MM.1S (cell line): ENCODE results near the gene ACOXL.

Source experiments
- DNase-seq: peaks from one replicate; pipeline ENCODE4 v3.0.0-alpha.2; 2015
- H2AFZ ChIP-seq: fragments of 300-600 bp; sonication (generic); 2 replicates; pipeline ENCODE4 v1.6.0; 2016; ENCODE audit warnings: antibody characterized with exemption, low read length
- H3F3A ChIP-seq: fragments of 300-600 bp; sonication (generic); 2 replicates; pipeline ENCODE4 v1.6.1; 2016; ENCODE audit warnings: mild to moderate bottlenecking, antibody characterized with exemption, low read length, moderate library complexity, mixed read lengths; ENCODE audit not compliant: insufficient read depth
- H3K27ac ChIP-seq: fragments of 300-600 bp; sonication (generic); 2 replicates; pipeline ENCODE4 v1.5.1; 2016; ENCODE audit warnings: mild to moderate bottlenecking, low read length
- H3K27me3 ChIP-seq: fragments of 300-600 bp; sonication (generic); replicated peaks from 2 replicates; pipeline ENCODE4 v1.6.0; 2016; ENCODE audit warnings: low read length; ENCODE audit not compliant: insufficient read depth
- H3K36me3 ChIP-seq: fragments of 300-600 bp; sonication (generic); replicated peaks from 2 replicates; pipeline ENCODE4 v1.6.1; 2016; ENCODE audit warnings: mild to moderate bottlenecking, low read length, mixed read lengths; ENCODE audit not compliant: insufficient read depth
- H3K4me1 ChIP-seq: fragments of 300-600 bp; sonication (generic); 2 replicates; pipeline ENCODE4 v1.6.1; 2016; ENCODE audit warnings: low read length, mixed read lengths
- H3K4me2 ChIP-seq: fragments of 300-600 bp; sonication (generic); 2 replicates; pipeline ENCODE4 v1.6.0; 2016; ENCODE audit warnings: low read depth, low read length
- H3K4me3 ChIP-seq: fragments of 300-600 bp; sonication (generic); 2 replicates; pipeline ENCODE4 v1.5.1; 2016; ENCODE audit warnings: low read length, mixed read lengths
- H3K79me2 ChIP-seq: fragments of 300-600 bp; sonication (generic); 2 replicates; pipeline ENCODE4 v1.6.1; 2016; ENCODE audit warnings: mixed run types, low read length, mixed read lengths
- H3K9ac ChIP-seq: fragments of 300-600 bp; sonication (generic); 2 replicates; pipeline ENCODE4 v1.6.1; 2016; ENCODE audit warnings: low read length, mixed read lengths
- H3K9me2 ChIP-seq: fragments of 300-600 bp; sonication (generic); replicated peaks from 2 replicates; pipeline ENCODE4 v1.6.1; 2016; ENCODE audit warnings: mild to moderate bottlenecking, low read length, mixed read lengths; ENCODE audit not compliant: insufficient read depth
- H3K9me3 ChIP-seq: fragments of 300-600 bp; sonication (generic); replicated peaks from 2 replicates; pipeline ENCODE4 v1.6.1; 2016; ENCODE audit warnings: mild to moderate bottlenecking, low read length, mixed read lengths; ENCODE audit not compliant: insufficient read depth
- H4K20me1 ChIP-seq: fragments of 300-600 bp; sonication (generic); 2 replicates; pipeline ENCODE4 v1.6.1; 2016; ENCODE audit warnings: mild to moderate bottlenecking, low read length, moderate library complexity, mixed read lengths; ENCODE audit not compliant: insufficient read depth
- EZH2 ChIP-seq: fragments of 300-600 bp; sonication (generic); optimal IDR thresholded peaks from 2 replicates; pipeline ENCODE3; 2017; ENCODE audit warnings: low read depth, mild to moderate bottlenecking, antibody characterized with exemption, low read length, mixed read lengths
- EZH2phosphoT487 ChIP-seq: fragments of 300-600 bp; sonication (generic); IDR thresholded peaks from 2 replicates; pipeline ENCODE4 v1.6.1; 2018; ENCODE audit warnings: antibody characterized with exemption, low read length
- TF ChIP-seq, protein P1 (sequence below): fragments of 300-600 bp; sonication (generic); IDR thresholded peaks from 2 replicates; pipeline ENCODE4 v1.5.1; 2016; ENCODE audit warnings: antibody characterized with exemption, low read length, mixed read lengths

Gene ACOXL

DNA sequence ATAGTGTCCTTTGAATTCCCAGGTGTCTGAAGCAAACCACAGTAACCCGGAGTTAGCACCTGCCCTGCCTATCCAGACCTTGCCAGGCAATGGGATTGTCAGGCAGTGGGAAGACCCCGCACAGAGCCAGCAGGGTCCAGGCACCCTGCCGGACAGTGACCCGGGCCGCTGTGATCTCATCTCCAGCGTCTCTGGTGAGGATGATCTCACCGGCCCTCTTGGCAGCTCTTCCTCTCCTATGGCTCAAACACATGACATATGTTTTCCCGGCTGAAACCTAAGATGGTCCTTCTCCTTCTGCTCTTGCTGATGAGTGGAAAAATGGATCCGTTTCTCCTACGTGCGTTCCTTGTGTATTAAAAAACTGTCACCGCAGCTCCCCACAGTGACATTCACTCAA lies 75.1 kb downstream of the ACOXL start:
- H3K9me2 ChIP-seq, result no peaks in the 10 kb centered on the region
- H3K79me2 ChIP-seq, result no peaks in the 10 kb centered on the region
- H4K20me1 ChIP-seq, result no peaks in the 10 kb centered on the region
- no peaks in the 10 kb centered on the region for H3F3A ChIP-seq
- H3K4me3 ChIP-seq, result no peak overlapping the region
- no peak overlapping the region for H3K4me2 ChIP-seq
- no peak overlapping the region for H2AFZ ChIP-seq
- H3K27me3 ChIP-seq, result no peaks in the 10 kb centered on the region
- H3K9me3 ChIP-seq, result no peaks in the 10 kb centered on the region
- TF ChIP-seq EZH2phosphoT487 (no peak), EZH2 (no peak)
- TF ChIP-seq, protein P1, sequence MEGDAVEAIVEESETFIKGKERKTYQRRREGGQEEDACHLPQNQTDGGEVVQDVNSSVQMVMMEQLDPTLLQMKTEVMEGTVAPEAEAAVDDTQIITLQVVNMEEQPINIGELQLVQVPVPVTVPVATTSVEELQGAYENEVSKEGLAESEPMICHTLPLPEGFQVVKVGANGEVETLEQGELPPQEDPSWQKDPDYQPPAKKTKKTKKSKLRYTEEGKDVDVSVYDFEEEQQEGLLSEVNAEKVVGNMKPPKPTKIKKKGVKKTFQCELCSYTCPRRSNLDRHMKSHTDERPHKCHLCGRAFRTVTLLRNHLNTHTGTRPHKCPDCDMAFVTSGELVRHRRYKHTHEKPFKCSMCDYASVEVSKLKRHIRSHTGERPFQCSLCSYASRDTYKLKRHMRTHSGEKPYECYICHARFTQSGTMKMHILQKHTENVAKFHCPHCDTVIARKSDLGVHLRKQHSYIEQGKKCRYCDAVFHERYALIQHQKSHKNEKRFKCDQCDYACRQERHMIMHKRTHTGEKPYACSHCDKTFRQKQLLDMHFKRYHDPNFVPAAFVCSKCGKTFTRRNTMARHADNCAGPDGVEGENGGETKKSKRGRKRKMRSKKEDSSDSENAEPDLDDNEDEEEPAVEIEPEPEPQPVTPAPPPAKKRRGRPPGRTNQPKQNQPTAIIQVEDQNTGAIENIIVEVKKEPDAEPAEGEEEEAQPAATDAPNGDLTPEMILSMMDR, result no peak
- H3K9ac ChIP-seq, result no peak overlapping the region
- H3K27ac ChIP-seq, result no peak overlapping the region
- DNase-seq, result no peak
- peaks cover 4% of the 10 kb centered on the region for H3K4me1 ChIP-seq
- no peaks in the 10 kb centered on the region for H3K36me3 ChIP-seq

DNA sequence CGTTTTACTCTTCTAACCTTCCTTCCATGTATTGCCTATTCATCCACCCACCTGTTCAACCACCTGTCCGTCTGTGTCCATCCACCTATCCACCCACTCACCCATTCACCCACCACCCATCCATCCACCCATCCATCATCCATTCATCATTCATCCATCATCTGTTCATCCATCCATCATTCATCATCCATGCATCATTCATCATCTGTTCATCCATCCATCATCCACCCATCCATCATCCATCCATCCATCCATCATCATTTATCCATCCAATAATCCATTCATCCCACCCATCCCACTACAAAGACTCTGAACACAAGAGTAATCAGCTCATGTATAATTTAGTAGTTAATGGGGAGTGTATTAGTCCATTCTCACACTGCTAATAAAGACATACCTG lies 78.0 kb downstream of the ACOXL start:
- H3K36me3 ChIP-seq, result no peaks in the 10 kb centered on the region
- no peaks in the 10 kb centered on the region for H3K9me3 ChIP-seq
- no peak overlapping the region for H2AFZ ChIP-seq
- no peaks in the 10 kb centered on the region for H3F3A ChIP-seq
- no peak for DNase-seq
- H3K4me1 ChIP-seq, result peaks cover 8% of the 10 kb centered on the region
- no peak overlapping the region for H3K27ac ChIP-seq
- no peaks in the 10 kb centered on the region for H3K9me2 ChIP-seq
- TF ChIP-seq EZH2, result no peak
- TF ChIP-seq EZH2phosphoT487, result no peak
- TF ChIP-seq, protein P1, result no peak
- H3K4me2 ChIP-seq, result no peak overlapping the region
- H3K27me3 ChIP-seq, result no peaks in the 10 kb centered on the region
- H3K9ac ChIP-seq, result no peak overlapping the region
- H3K4me3 ChIP-seq, result no peak overlapping the region
- H4K20me1 ChIP-seq, result no peaks in the 10 kb centered on the region
- no peaks in the 10 kb centered on the region for H3K79me2 ChIP-seq

DNA sequence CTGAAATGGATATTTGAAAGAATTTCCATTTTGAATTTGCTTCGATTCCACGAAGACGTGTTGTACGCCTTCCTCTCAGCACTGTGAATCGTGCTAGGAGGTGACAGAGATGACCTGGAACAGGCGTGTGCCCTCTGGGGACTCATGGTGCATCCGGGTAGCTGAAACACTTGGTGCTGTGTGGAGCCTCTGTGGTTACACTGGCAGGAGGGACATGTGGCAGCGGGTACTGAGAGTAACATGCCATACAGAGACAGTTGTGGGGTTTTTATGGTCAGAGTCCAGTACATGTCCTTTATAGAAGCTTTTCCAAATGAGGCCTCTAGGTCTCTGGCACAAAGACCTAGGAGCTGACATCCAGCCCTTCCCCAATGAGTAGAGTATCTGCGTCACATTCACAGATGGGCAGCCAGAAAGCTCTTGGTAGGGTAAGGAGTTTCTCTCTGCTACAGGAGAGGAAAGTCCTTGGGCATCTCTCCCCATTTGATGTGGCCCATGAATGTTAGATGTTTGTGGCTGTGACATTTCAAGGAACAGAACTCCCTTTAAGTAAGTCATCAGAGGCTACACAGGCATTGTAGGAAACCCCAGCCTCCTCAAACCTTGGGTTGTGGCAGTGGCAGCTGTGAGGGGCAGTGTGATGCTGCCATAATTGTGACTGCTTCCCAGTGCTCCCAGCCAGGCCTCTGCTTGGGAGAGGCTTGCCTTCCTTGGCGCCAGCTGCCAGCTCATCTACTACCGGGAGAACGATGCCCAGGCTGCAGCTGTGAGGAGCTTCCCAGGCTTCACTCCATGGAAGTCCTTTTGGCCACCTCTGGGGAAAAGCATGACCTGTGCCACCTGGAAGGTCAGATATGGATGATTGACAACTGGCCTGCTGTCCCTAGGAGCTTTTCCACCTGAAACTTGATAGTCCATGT lies 80.6 kb downstream of the ACOXL start:
- no peak overlapping the region for H3K27ac ChIP-seq
- no peaks in the 10 kb centered on the region for H3K36me3 ChIP-seq
- no peaks in the 10 kb centered on the region for H3K9me3 ChIP-seq
- peaks cover 31% of the 10 kb centered on the region for H3K4me1 ChIP-seq
- H3K27me3 ChIP-seq, result no peaks in the 10 kb centered on the region
- H3K79me2 ChIP-seq, result no peaks in the 10 kb centered on the region
- TF ChIP-seq, protein P1, result no peak
- no peak for TF ChIP-seq EZH2
- no peak for TF ChIP-seq EZH2phosphoT487
- H4K20me1 ChIP-seq, result no peaks in the 10 kb centered on the region
- DNase-seq, result no peak
- H3K4me3 ChIP-seq, result no peak overlapping the region
- H3K4me2 ChIP-seq, result no peak overlapping the region
- no peaks in the 10 kb centered on the region for H3K9me2 ChIP-seq
- H2AFZ ChIP-seq, result no peak overlapping the region
- H3K9ac ChIP-seq, result no peak overlapping the region
- H3F3A ChIP-seq, result peaks cover 14% of the 10 kb centered on the region
